Endothelial cell (in vitro differentiated cells): ENCODE data around the gene CSKMT. TPM values are rescaled to one million over a fixed set of nuclear protein-coding genes. Genes with fewer than 3 reads are reported as not detected.

Experiments
- DNase-seq: peaks from one replicate; pipeline ENCODE4 v3.0.0; 2021; ENCODE audit warnings: low spot score
- H3K27ac Mint-ChIP-seq: one replicate; pipeline ENCODE4 v1.8.0; 2021; ENCODE audit warnings: mixed read lengths, inconsistent platforms; ENCODE audit not compliant: unreplicated experiment
- H3K27me3 Mint-ChIP-seq: one replicate; pipeline ENCODE4 v1.8.0; 2021; ENCODE audit warnings: mild to moderate bottlenecking, moderate library complexity, mixed read lengths, inconsistent platforms; ENCODE audit not compliant: unreplicated experiment
- H3K36me3 Mint-ChIP-seq: one replicate; pipeline ENCODE4 v1.8.0; 2021; ENCODE audit warnings: mild to moderate bottlenecking, low read depth, mixed read lengths, inconsistent platforms; ENCODE audit not compliant: unreplicated experiment
- H3K4me1 Mint-ChIP-seq: one replicate; pipeline ENCODE4 v1.8.0; 2021; ENCODE audit warnings: mild to moderate bottlenecking, mixed read lengths, inconsistent platforms; ENCODE audit not compliant: unreplicated experiment
- H3K4me3 Mint-ChIP-seq: one replicate; pipeline ENCODE4 v1.8.0; 2021; ENCODE audit warnings: mild to moderate bottlenecking, mixed read lengths, inconsistent platforms; ENCODE audit not compliant: unreplicated experiment
- H3K9me3 Mint-ChIP-seq: one replicate; pipeline ENCODE4 v1.8.0; 2021; ENCODE audit warnings: mixed read lengths, inconsistent platforms; ENCODE audit not compliant: unreplicated experiment
- total RNA-seq: library from RNA; stranded (reverse); fragmentation: NEBNext Ultra II Directional; extraction: Animal tissue kit (Norgen Biotek cat#: 25700); gene quantifications from one replicate; pipeline ENCODE4 v1.2.1, GENCODE V29; 2021; ENCODE audit not compliant: unreplicated experiment
- TF ChIP-seq, protein P1 (sequence below): fragments of 200-600 bp; sonication (generic); IDR thresholded peaks from one replicate; pipeline ENCODE4 v1.5.0; 2021; ENCODE audit warnings: antibody characterized with exemption; ENCODE audit not compliant: unreplicated experiment

CSKMT gene
- total RNA-seq, 1 donor from 2014 or later = 8.7 TPM

GRCh38 chr11:62667460-62667859, 2.3 kb downstream of the CSKMT start:
- Mint-ChIP-seq H3K36me3 (peaks cover 7% of the 10 kb centered on the region), H3K27me3 (peaks cover 4% of the 10 kb centered on the region), H3K4me3 (no peak overlapping the region), H3K9me3 (no peaks in the 10 kb centered on the region), H3K27ac (no peak overlapping the region), H3K4me1 (peaks cover 29% of the 10 kb centered on the region)
- no peak for DNase-seq
- TF ChIP-seq, protein P1, sequence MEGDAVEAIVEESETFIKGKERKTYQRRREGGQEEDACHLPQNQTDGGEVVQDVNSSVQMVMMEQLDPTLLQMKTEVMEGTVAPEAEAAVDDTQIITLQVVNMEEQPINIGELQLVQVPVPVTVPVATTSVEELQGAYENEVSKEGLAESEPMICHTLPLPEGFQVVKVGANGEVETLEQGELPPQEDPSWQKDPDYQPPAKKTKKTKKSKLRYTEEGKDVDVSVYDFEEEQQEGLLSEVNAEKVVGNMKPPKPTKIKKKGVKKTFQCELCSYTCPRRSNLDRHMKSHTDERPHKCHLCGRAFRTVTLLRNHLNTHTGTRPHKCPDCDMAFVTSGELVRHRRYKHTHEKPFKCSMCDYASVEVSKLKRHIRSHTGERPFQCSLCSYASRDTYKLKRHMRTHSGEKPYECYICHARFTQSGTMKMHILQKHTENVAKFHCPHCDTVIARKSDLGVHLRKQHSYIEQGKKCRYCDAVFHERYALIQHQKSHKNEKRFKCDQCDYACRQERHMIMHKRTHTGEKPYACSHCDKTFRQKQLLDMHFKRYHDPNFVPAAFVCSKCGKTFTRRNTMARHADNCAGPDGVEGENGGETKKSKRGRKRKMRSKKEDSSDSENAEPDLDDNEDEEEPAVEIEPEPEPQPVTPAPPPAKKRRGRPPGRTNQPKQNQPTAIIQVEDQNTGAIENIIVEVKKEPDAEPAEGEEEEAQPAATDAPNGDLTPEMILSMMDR = no peak

DNA sequence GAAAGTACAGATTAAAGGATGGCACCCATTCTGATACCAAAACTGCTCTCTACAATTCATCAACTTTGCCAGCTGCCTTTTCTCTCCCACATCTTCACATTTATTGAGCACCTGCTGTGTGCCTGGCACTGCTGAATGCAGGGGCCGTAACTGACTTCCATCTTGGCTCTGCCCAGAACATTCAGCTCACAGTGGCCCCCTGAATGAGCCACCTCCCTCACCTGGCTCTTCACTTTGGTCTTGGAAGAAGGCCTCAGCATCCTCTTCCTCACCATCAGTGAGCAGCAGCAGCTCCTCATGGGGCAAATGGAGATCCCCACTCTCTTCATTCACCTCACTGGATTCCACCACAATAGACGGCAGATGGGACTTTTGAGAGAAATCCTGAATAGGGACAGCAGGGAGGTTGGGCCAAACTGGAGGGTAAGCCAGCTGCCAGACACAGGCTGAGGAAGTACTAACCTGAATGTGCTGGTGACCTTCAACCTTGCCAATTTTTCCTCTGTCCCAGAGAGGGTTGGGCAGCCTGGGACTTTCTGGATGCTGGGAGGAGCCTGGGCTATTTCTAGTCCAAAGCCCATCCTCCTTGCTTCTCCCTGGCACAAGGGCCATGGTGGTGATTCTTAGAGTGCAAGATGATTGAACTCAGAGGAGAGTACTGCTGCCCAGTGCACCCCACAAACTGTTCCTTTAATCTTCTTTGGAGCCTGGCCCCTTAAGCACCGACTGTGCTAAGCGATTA, 4.5 kb downstream of the CSKMT start:
- no peaks in the 10 kb centered on the region for H3K9me3 Mint-ChIP-seq
- TF ChIP-seq, protein P1 = no peak
- peaks cover 32% of the 10 kb centered on the region for H3K4me1 Mint-ChIP-seq
- peaks cover 8% of the 10 kb centered on the region for H3K36me3 Mint-ChIP-seq
- H3K27me3 Mint-ChIP-seq = peaks cover 6% of the 10 kb centered on the region
- DNase-seq = no peak
- peak overlapping the region; percentile 51 for H3K27ac Mint-ChIP-seq
- no peak overlapping the region for H3K4me3 Mint-ChIP-seq

GRCh38 chr11:62671236-62671607, 6.1 kb downstream of the CSKMT start:
- peaks cover 8% of the 10 kb centered on the region for H3K27me3 Mint-ChIP-seq
- DNase-seq = no peak

DNA sequence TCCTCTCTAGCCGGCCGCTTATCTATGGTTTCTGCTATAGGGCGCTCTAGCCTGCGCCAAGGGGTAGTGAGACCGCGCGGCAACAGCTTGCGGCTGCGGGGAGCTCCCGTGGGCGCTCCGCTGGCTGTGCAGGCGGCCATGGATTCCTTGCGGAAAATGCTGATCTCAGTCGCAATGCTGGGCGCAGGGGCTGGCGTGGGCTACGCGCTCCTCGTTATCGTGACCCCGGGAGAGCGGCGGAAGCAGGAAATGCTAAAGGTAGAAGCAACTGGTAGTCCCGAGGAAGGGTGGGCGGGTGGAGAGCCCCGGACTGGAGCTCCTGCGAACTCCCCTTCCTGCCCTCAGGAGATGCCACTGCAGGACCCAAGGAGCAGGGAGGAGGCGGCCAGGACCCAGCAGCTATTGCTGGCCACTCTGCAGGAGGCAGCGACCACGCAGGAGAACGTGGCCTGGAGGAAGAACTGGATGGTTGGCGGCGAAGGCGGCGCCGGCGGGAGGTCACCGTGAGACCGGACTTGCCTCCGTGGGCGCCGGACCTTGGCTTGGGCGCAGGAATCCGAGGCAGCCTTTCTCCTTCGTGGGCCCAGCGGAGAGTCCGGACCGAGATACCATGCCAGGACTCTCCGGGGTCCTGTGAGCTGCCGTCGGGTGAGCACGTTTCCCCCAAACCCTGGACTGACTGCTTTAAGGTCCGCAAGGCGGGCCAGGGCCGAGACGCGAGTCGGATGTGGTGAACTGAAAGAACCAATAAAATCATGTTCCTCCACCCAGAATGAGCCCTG, 6.7 kb downstream of the CSKMT start, which contains the start of the genes LBHD1 and UQCC3:
LBHD1 (minus strand) TSS at position 660 of the 782 bp plus-strand sequence. CDS start 2,236 bp downstream, outside the sequence.
UQCC3 (plus strand) TSS at position 66 of the 782 bp plus-strand sequence; CDS start at position 139, 73 bp downstream.
- H3K9me3 Mint-ChIP-seq = no peaks in the 10 kb centered on the region
- H3K4me3 Mint-ChIP-seq = peak within 1 kb of the TSS; percentile 95

More at GRCh38 chr11:62671236-62671607, 6.1 kb downstream of the CSKMT start:
- H3K36me3 Mint-ChIP-seq = peaks cover 15% of the 10 kb centered on the region
- H3K4me3 Mint-ChIP-seq = peak overlapping the region; percentile 95
- H3K9me3 Mint-ChIP-seq = no peaks in the 10 kb centered on the region
- peaks cover 28% of the 10 kb centered on the region for H3K4me1 Mint-ChIP-seq
- peak overlapping the region; percentile 94 for H3K27ac Mint-ChIP-seq
- TF ChIP-seq, protein P1 = no peak

More for the DNA sequence above, 6.7 kb downstream of the CSKMT start, which contains the start of the genes LBHD1 and UQCC3:
- TF ChIP-seq, protein P1 = no peak
- Mint-ChIP-seq H3K27me3 (peaks cover 8% of the 10 kb centered on the region), H3K36me3 (peaks cover 19% of the 10 kb centered on the region), H3K4me1 (peaks cover 22% of the 10 kb centered on the region), H3K27ac (peak within 1 kb of the TSS; percentile 94)
- DNase-seq = peak; percentile 68
